Keratinocyte (primary cell): ENCODE results near the gene RAB4B. TPM values are rescaled to one million over a fixed set of nuclear protein-coding genes. Genes with fewer than 3 reads are reported as not detected.

Source experiments
- DNase-seq: peaks from one replicate; pipeline ENCODE4 v3.0.0-alpha.2; 2011; ENCODE audit warnings: low read depth, missing footprints, low spot score
- FAIRE-seq: peaks from 2 replicates; lab custom pipeline; 2011; peaks lifted over from hg19 to GRCh38; lab: Jason Lieb, UNC
- H2AFZ ChIP-seq: 2 replicates; pipeline ENCODE4 v1.6.0; 2012; ENCODE audit warnings: low read length, control low read depth, inconsistent platforms; ENCODE audit not compliant: control insufficient read depth
- H3K27ac ChIP-seq: 2 replicates; pipeline ENCODE4 v1.5.1; 2011; ENCODE audit warnings: low read length; ENCODE audit not compliant: control insufficient read depth, insufficient read depth
- H3K27me3 ChIP-seq: 3 replicates; pipeline ENCODE4 v1.6.0; 2011; ENCODE audit warnings: low read length; ENCODE audit not compliant: control insufficient read depth, insufficient read depth; ENCODE audit errors: extremely low read depth
- H3K36me3 ChIP-seq, 2 experiments: 2 replicates in 1 of 2; 3 replicates in 1 of 2; pipeline ENCODE4 v1.5.1; 2011; ENCODE audit warnings: low read length in 2 of 2, mild to moderate bottlenecking in 1 of 2; ENCODE audit not compliant: control insufficient read depth in 2 of 2, insufficient read depth in 2 of 2; ENCODE audit errors: extremely low read depth in 1 of 2
- H3K4me1 ChIP-seq: 3 replicates; pipeline ENCODE4 v1.5.1; 2011; ENCODE audit warnings: low read length; ENCODE audit not compliant: control insufficient read depth, insufficient read depth; ENCODE audit errors: extremely low read depth
- H3K4me2 ChIP-seq: 3 replicates; pipeline ENCODE4 v1.6.0; 2011; ENCODE audit warnings: low read depth, low read length; ENCODE audit not compliant: control insufficient read depth, insufficient read depth; ENCODE audit errors: extremely low read depth
- H3K4me3 ChIP-seq, 3 experiments: fragments of 200-600 bp in 1 of 3; sonication (generic) in 1 of 3; 2 replicates in 2 of 3; 3 replicates in 1 of 3; pipeline ENCODE4 v1.5.1; 2011 to 2016; ENCODE audit warnings: low read length in 3 of 3, mild to moderate bottlenecking in 3 of 3, control low read depth in 2 of 3, inconsistent platforms in 1 of 3, low read depth in 1 of 3, mixed read lengths in 1 of 3, mixed run types in 1 of 3, moderate library complexity in 1 of 3; ENCODE audit not compliant: control insufficient read depth in 2 of 3, insufficient read depth in 2 of 3; ENCODE audit errors: extremely low read depth in 1 of 3
- H3K79me2 ChIP-seq: 2 replicates; pipeline ENCODE4 v1.6.0; 2012; ENCODE audit warnings: low read length; ENCODE audit not compliant: control insufficient read depth, insufficient read depth
- H3K9ac ChIP-seq: 3 replicates; pipeline ENCODE4 v1.6.0; 2011; ENCODE audit warnings: low read length; ENCODE audit not compliant: control insufficient read depth, insufficient read depth; ENCODE audit errors: extremely low read depth
- H3K9me1 ChIP-seq: 3 replicates; pipeline ENCODE4 v1.6.0; 2011; ENCODE audit warnings: low read length; ENCODE audit not compliant: control insufficient read depth, insufficient read depth; ENCODE audit errors: extremely low read depth
- H3K9me3 ChIP-seq: 2 replicates; pipeline ENCODE4 v1.5.1; 2012; ENCODE audit warnings: low read depth, low read length; ENCODE audit not compliant: control insufficient read depth
- H4K20me1 ChIP-seq: 3 replicates; pipeline ENCODE4 v1.6.0; 2011; ENCODE audit warnings: low read length; ENCODE audit not compliant: control insufficient read depth, insufficient read depth; ENCODE audit errors: extremely low read depth
- CTCF ChIP-seq, 3 experiments: IDR thresholded peaks in 1 of 3; conservative IDR thresholded peaks in 1 of 3; optimal IDR thresholded peaks in 1 of 3; 2 replicates in 2 of 3; 3 replicates in 1 of 3; pipeline versions ENCODE3 to v1.5.1; 2011; ENCODE audit warnings: low read length in 3 of 3, mild to moderate bottlenecking in 3 of 3, moderate library complexity in 2 of 3, control low read depth in 1 of 3, inconsistent platforms in 1 of 3; ENCODE audit not compliant: insufficient read depth in 2 of 3; ENCODE audit errors: extremely low read depth in 1 of 3
- EZH2 ChIP-seq: IDR thresholded peaks from one replicate; pipeline ENCODE4 v1.6.1; 2012; ENCODE audit warnings: inconsistent platforms, mild to moderate bottlenecking, low read length, moderate library complexity
- dilution Hi-C: fragments of 300-500 bp; cut with MboI; formaldehyde crosslinking; loops from one replicate; pipeline ENCODE4 v1.7.0; 2020; ENCODE audit warnings: low sequenced_read_pairs; ENCODE audit not compliant: extremely low pct_ligation_motif_present
- polyA plus RNA-seq, 5 experiments: library from polyadenylated mRNA; depleted of rRNA in 3 of 5; stranded (reverse) in 3 of 5; stranded (forward) in 1 of 5; unstranded in 1 of 5; fragments of >200 nt; gene quantifications; 1 replicate in 1 of 5; 2 replicates in 3 of 5; 3 replicates in 1 of 5; pipeline versions ENCODE4 v1.2.1 to v1.2.3, GENCODE V29; 2011 to 2012; ENCODE audit warnings: missing spikeins in 2 of 5, low read depth in 1 of 5, low replicate concordance in 1 of 5

The RAB4B gene
- polyA plus RNA-seq, 1 donor (not counting 4 experiments of a cell fraction or from before 2014, with no cell fraction given) = 15.0 TPM

GRCh38 chr19:40733149-40733548, 44.9 kb upstream of the RAB4B start:
- H3K9me3 ChIP-seq = no peaks in the 10 kb centered on the region
- TF ChIP-seq CTCF (optimal IDR thresholded peaks at IDR 0.05 in 1 of 3, IDR thresholded peaks at IDR 0.05 in 1 of 3, conservative IDR thresholded peaks at IDR 0.05 in 1 of 3; ENCODE audit: extremely low read depth in 1 of 3, insufficient read depth in 2 of 3, low read length in 3 of 3) = no peak
- dilution Hi-C loops = no loop called here
- no peaks in the 10 kb centered on the region for H4K20me1 ChIP-seq
- no peak for FAIRE-seq
- H3K9ac ChIP-seq = no peak overlapping the region
- no peak overlapping the region for H2AFZ ChIP-seq
- H3K27ac ChIP-seq = no peak overlapping the region
- no peak for DNase-seq
- no peaks in the 10 kb centered on the region for H3K27me3 ChIP-seq
- H3K9me1 ChIP-seq = no peaks in the 10 kb centered on the region
- H3K4me1 ChIP-seq = peaks cover 9% of the 10 kb centered on the region
- peaks cover 44 to 54% of the 10 kb centered on the region in 2 experiments for H3K36me3 ChIP-seq
- no peak overlapping the region for H3K4me2 ChIP-seq
- peaks cover 2% of the 10 kb centered on the region for H3K79me2 ChIP-seq
- H3K4me3 ChIP-seq = no peak overlapping the region

GRCh38 chr19:40735013-40735771, 42.9 kb upstream of the RAB4B start:
- DNase-seq = no peak
- Histone ChIP-seq H3K9me3 (no peaks in the 10 kb centered on the region), H3K4me1 (peaks cover 9% of the 10 kb centered on the region), H3K36me3 (peaks cover 52 to 66% of the 10 kb centered on the region in 2 experiments), H4K20me1 (no peaks in the 10 kb centered on the region), H3K9me1 (no peaks in the 10 kb centered on the region), H3K4me3 (no peak overlapping the region), H3K27me3 (no peaks in the 10 kb centered on the region), H3K9ac (no peak overlapping the region), H3K4me2 (no peak overlapping the region), H3K79me2 (no peaks in the 10 kb centered on the region), H3K27ac (no peak overlapping the region), H2AFZ (no peak overlapping the region)
- dilution Hi-C loops = no loop called here
- TF ChIP-seq CTCF (optimal IDR thresholded peaks at IDR 0.05 in 1 of 3, IDR thresholded peaks at IDR 0.05 in 1 of 3, conservative IDR thresholded peaks at IDR 0.05 in 1 of 3; ENCODE audit: extremely low read depth in 1 of 3, insufficient read depth in 2 of 3, low read length in 3 of 3) (no peak), EZH2 (no peak)
- FAIRE-seq = no peak
